HL-60 (cell line): ENCODE measurements around the gene MYO1D.

Experiments used
- DNase-seq, 2 experiments: peaks; one replicate each; pipeline ENCODE4 v3.0.0-alpha.2; 2010 to 2020; ENCODE audit warnings: low read depth in 1 of 2, low spot score in 1 of 2
- H3K27ac ChIP-seq: fragments of 250-450 bp; sonication (Bioruptor Pico); replicated peaks from 2 replicates; pipeline ENCODE4 v1.5.1; 2020; ENCODE audit warnings: mild to moderate bottlenecking, moderate library complexity
- H3K27me3 ChIP-seq: fragments of 250-450 bp; sonication (Bioruptor Pico); 2 replicates; pipeline ENCODE4 v1.5.1; 2021; ENCODE audit warnings: mild to moderate bottlenecking, moderate library complexity; ENCODE audit not compliant: insufficient read depth, poor library complexity, severe bottlenecking
- H3K4me3 ChIP-seq: replicated peaks from 2 replicates; pipeline ENCODE4 v1.5.1; 2011; ENCODE audit warnings: mild to moderate bottlenecking, control low read depth, low read length; ENCODE audit not compliant: insufficient read depth
- GABPA ChIP-seq: IDR thresholded peaks from 2 replicates; pipeline ENCODE4 v1.6.1; 2012; ENCODE audit warnings: low read depth
- POLR2AphosphoS5 ChIP-seq: IDR thresholded peaks from 2 replicates; pipeline ENCODE4 v1.6.1; 2012; ENCODE audit warnings: low read depth
- SPI1 ChIP-seq: IDR thresholded peaks from 2 replicates; pipeline ENCODE4 v1.6.1; 2012; ENCODE audit warnings: low read depth, mild to moderate bottlenecking, borderline replicate concordance
- TF ChIP-seq, protein P1 (sequence below): IDR thresholded peaks from 2 replicates; pipeline ENCODE4 v1.6.1; 2012; ENCODE audit warnings: low read depth; ENCODE audit not compliant: insufficient replicate concordance
- TF ChIP-seq, protein P2 (sequence below): IDR thresholded peaks from one replicate; pipeline ENCODE4 v1.5.1; 2011; ENCODE audit warnings: low read length, control low read depth, inconsistent platforms; ENCODE audit not compliant: insufficient read depth

The MYO1D gene

GRCh38 chr17:32636598-32637218 is 240.2 kb downstream of the MYO1D start:
- no peak for DNase-seq
- Histone ChIP-seq H3K27me3 (no peaks in the 10 kb centered on the region), H3K4me3 (no peak overlapping the region), H3K27ac (no peak overlapping the region)
- TF ChIP-seq SPI1, result no peak
- TF ChIP-seq, protein P1, sequence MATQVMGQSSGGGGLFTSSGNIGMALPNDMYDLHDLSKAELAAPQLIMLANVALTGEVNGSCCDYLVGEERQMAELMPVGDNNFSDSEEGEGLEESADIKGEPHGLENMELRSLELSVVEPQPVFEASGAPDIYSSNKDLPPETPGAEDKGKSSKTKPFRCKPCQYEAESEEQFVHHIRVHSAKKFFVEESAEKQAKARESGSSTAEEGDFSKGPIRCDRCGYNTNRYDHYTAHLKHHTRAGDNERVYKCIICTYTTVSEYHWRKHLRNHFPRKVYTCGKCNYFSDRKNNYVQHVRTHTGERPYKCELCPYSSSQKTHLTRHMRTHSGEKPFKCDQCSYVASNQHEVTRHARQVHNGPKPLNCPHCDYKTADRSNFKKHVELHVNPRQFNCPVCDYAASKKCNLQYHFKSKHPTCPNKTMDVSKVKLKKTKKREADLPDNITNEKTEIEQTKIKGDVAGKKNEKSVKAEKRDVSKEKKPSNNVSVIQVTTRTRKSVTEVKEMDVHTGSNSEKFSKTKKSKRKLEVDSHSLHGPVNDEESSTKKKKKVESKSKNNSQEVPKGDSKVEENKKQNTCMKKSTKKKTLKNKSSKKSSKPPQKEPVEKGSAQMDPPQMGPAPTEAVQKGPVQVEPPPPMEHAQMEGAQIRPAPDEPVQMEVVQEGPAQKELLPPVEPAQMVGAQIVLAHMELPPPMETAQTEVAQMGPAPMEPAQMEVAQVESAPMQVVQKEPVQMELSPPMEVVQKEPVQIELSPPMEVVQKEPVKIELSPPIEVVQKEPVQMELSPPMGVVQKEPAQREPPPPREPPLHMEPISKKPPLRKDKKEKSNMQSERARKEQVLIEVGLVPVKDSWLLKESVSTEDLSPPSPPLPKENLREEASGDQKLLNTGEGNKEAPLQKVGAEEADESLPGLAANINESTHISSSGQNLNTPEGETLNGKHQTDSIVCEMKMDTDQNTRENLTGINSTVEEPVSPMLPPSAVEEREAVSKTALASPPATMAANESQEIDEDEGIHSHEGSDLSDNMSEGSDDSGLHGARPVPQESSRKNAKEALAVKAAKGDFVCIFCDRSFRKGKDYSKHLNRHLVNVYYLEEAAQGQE, result no peak
- TF ChIP-seq, protein P2, sequence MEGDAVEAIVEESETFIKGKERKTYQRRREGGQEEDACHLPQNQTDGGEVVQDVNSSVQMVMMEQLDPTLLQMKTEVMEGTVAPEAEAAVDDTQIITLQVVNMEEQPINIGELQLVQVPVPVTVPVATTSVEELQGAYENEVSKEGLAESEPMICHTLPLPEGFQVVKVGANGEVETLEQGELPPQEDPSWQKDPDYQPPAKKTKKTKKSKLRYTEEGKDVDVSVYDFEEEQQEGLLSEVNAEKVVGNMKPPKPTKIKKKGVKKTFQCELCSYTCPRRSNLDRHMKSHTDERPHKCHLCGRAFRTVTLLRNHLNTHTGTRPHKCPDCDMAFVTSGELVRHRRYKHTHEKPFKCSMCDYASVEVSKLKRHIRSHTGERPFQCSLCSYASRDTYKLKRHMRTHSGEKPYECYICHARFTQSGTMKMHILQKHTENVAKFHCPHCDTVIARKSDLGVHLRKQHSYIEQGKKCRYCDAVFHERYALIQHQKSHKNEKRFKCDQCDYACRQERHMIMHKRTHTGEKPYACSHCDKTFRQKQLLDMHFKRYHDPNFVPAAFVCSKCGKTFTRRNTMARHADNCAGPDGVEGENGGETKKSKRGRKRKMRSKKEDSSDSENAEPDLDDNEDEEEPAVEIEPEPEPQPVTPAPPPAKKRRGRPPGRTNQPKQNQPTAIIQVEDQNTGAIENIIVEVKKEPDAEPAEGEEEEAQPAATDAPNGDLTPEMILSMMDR, result no peak
- TF ChIP-seq GABPA, result no peak
- no peak for TF ChIP-seq POLR2AphosphoS5

DNA sequence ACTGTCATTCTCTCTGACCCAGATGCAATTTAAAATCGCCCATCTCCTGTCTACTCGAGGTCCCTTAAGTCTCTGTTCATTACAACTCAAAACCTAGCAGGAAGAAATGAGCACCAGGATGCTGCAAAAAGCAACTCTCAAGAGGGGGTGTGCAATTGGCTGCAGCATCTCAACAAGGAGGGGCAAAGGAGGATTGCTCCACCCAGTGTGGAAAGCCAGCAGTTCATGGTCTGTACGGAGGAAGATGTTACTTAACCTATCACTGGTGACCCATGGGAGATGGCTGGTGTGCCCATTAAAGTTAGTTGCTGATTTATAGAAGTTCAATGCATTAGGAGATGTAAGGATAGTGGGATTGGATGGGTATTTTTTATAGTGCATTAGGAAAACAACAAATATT is 242.8 kb downstream of the MYO1D start:
- TF ChIP-seq GABPA (no peak), POLR2AphosphoS5 (no peak), SPI1 (no peak)
- TF ChIP-seq, protein P1, result no peak
- TF ChIP-seq, protein P2, result no peak
- no peaks in the 10 kb centered on the region for H3K27me3 ChIP-seq
- H3K4me3 ChIP-seq, result no peak overlapping the region
- no peak for DNase-seq
- H3K27ac ChIP-seq, result no peak overlapping the region

- H3K27ac ChIP-seq, result no peak overlapping the region
- H3K27me3 ChIP-seq, result peaks cover 7% of the 10 kb centered on the region
- TF ChIP-seq GABPA (no peak), POLR2AphosphoS5 (no peak), SPI1 (no peak)
- TF ChIP-seq, protein P2, result no peak
- TF ChIP-seq, protein P1, result no peak
- DNase-seq, result no peak
- no peak overlapping the region for H3K4me3 ChIP-seq
Measured at GRCh38 chr17:32631341-32632096, 245.4 kb downstream of the MYO1D start.
